G401.6 (cell line): Measurements from ENCODE around the gene CYBB.

ENCODE experiments used
- FAIRE-seq: peaks from 2 replicates; lab custom pipeline; 2012; peaks lifted over from hg19 to GRCh38; lab: Jason Lieb, UNC

CYBB gene

GRCh38 chrX:37846141-37846540 is 66.3 kb downstream of the CYBB start:
- no peak for FAIRE-seq

GRCh38 chrX:37846558-37846933 is 66.7 kb downstream of the CYBB start:
- no peak for FAIRE-seq

GRCh38 chrX:37846934-37847732 is 67.3 kb downstream of the CYBB start, which contains the start of gene DYNLT3:
Gene DYNLT3, minus strand, starts transcription at chrX:37847571. Its CDS starts 61 bp downstream, at chrX:37847510.
- no peak for FAIRE-seq

GRCh38 chrX:37847733-37848197 is 67.9 kb downstream of the CYBB start:
- no peak for FAIRE-seq

- FAIRE-seq, result no peak
Measured at GRCh38 chrX:37854148-37854547, 74.3 kb downstream of the CYBB start.

- no peak for FAIRE-seq
Measured at GRCh38 chrX:37854748-37855147, 74.9 kb downstream of the CYBB start.

- no peak for FAIRE-seq
Measured at GRCh38 chrX:37860721-37861120, 80.9 kb downstream of the CYBB start.

- FAIRE-seq, result no peak
Measured at GRCh38 chrX:37862851-37863250, 83.0 kb downstream of the CYBB start.
